GM21381 (cell line): ENCODE data around the gene NISCH.

Experiments used
- ATAC-seq: cut with Tn5 transposase; IDR thresholded peaks from one replicate; pipeline ENCODE4 v1.9.1; 2021; ENCODE audit warnings: mild to moderate bottlenecking, moderate library complexity; ENCODE audit not compliant: unreplicated experiment

NISCH gene

GRCh38 chr3:52470920-52471319 is 15.5 kb downstream of the NISCH start:
- ATAC-seq, result no peak

- no peak for ATAC-seq
Measured at GRCh38 chr3:52471371-52472238, 16.2 kb downstream of the NISCH start.

GRCh38 chr3:52472239-52473000 is 17.0 kb downstream of the NISCH start:
- no peak for ATAC-seq

- ATAC-seq, result no peak
Measured at GRCh38 chr3:52473026-52473425, 17.6 kb downstream of the NISCH start.

- no peak for ATAC-seq
Measured at GRCh38 chr3:52477076-52477795, 21.8 kb downstream of the NISCH start.

GRCh38 chr3:52477796-52478095 is 22.3 kb downstream of the NISCH start:
- no peak for ATAC-seq

GRCh38 chr3:52479037-52479876 is 23.9 kb downstream of the NISCH start:
- ATAC-seq, result no peak

GRCh38 chr3:52479877-52480575 is 24.6 kb downstream of the NISCH start:
- no peak for ATAC-seq

- no peak for ATAC-seq
Measured at GRCh38 chr3:52480768-52481715, 25.6 kb downstream of the NISCH start.

GRCh38 chr3:52481819-52482521 is 26.6 kb downstream of the NISCH start:
- ATAC-seq, result no peak

GRCh38 chr3:52483081-52483480 is 27.7 kb downstream of the NISCH start:
- no peak for ATAC-seq

GRCh38 chr3:52483577-52484381 is 28.4 kb downstream of the NISCH start:
- ATAC-seq, result no peak

GRCh38 chr3:52484680-52485461 is 29.5 kb downstream of the NISCH start:
- no peak for ATAC-seq

- no peak for ATAC-seq
Measured at GRCh38 chr3:52487050-52487787, 31.8 kb downstream of the NISCH start.

- no peak for ATAC-seq
Measured at GRCh38 chr3:52487788-52488691, 32.6 kb downstream of the NISCH start.
